CD4-positive, alpha-beta T cell treated with Interleukin-4 for 1 hour (primary cell): ENCODE measurements around the gene MEGF6.

Experiments
- DNase-seq, 2 donors: peaks; one replicate each; pipeline ENCODE4 v3.0.0-alpha.2; 2020 to 2022

The MEGF6 gene

GRCh38 chr1:3571263-3571662, 40.0 kb downstream of the MEGF6 start:
- DNase-seq: no peak

- DNase-seq: no peak
Measured at GRCh38 chr1:3570066-3570986, 41.0 kb downstream of the MEGF6 start.

GRCh38 chr1:3569436-3569835, 41.9 kb downstream of the MEGF6 start:
- no peak for DNase-seq

- DNase-seq: no peak
Measured at GRCh38 chr1:3568815-3569435, 42.4 kb downstream of the MEGF6 start.

- no peak for DNase-seq
Measured at GRCh38 chr1:3566951-3567804, 44.1 kb downstream of the MEGF6 start.

GRCh38 chr1:3566003-3566885, 45.1 kb downstream of the MEGF6 start:
- no peak for DNase-seq

- peak; percentile 21 to 25 for DNase-seq
Measured at GRCh38 chr1:3564921-3565831, 46.1 kb downstream of the MEGF6 start.

GRCh38 chr1:3563610-3564009, 47.7 kb downstream of the MEGF6 start:
- DNase-seq: no peak

GRCh38 chr1:3563125-3563524, 48.2 kb downstream of the MEGF6 start:
- no peak for DNase-seq

- DNase-seq: no peak
Measured at GRCh38 chr1:3562712-3563111, 48.6 kb downstream of the MEGF6 start.

GRCh38 chr1:3561702-3562101, 49.6 kb downstream of the MEGF6 start:
- no peak for DNase-seq

- DNase-seq: no peak
Measured at GRCh38 chr1:3560981-3561380, 50.3 kb downstream of the MEGF6 start.

- no peak for DNase-seq
Measured at GRCh38 chr1:3560251-3560871, 50.9 kb downstream of the MEGF6 start.

- no peak for DNase-seq
Measured at GRCh38 chr1:3558036-3558726, 53.1 kb downstream of the MEGF6 start.

- DNase-seq: no peak
Measured at GRCh38 chr1:3557366-3557765, 53.9 kb downstream of the MEGF6 start.

GRCh38 chr1:3556336-3556735, 55.0 kb downstream of the MEGF6 start:
- no peak for DNase-seq

- no peak for DNase-seq
Measured at GRCh38 chr1:3555131-3555920, 56.0 kb downstream of the MEGF6 start.

GRCh38 chr1:3553940-3554223, 57.4 kb downstream of the MEGF6 start:
- DNase-seq: no peak

- DNase-seq: no peak
Measured at GRCh38 chr1:3553166-3553939, 58.0 kb downstream of the MEGF6 start.
